Parathyroid adenoma (tissue), 2 donors: ENCODE measurements around the gene B3GNT7.
"Not testable (repeated sequence)": the region's sequence is repeated elsewhere in the genome, so short reads cannot be mapped to it uniquely, and the experiment has no call there.

Experiments used
- H2AFZ ChIP-seq: fragments of 300-600 bp; sonication (generic); one replicate; pipeline ENCODE4 v1.7.0; 2017; ENCODE audit warnings: antibody characterized with exemption, mild to moderate bottlenecking
- H3K27ac ChIP-seq: fragments of 300-600 bp; sonication (generic); one replicate; pipeline ENCODE4 v1.7.0; 2017
- H3K27me3 ChIP-seq: fragments of 300-600 bp; sonication (generic); one replicate; pipeline ENCODE4 v1.7.0; 2017; ENCODE audit warnings: low read length; ENCODE audit not compliant: control insufficient read depth, insufficient read depth
- H3K36me3 ChIP-seq: fragments of 300-600 bp; sonication (generic); one replicate; pipeline ENCODE4 v1.7.0; 2017; ENCODE audit warnings: low read length; ENCODE audit not compliant: control insufficient read depth, insufficient read depth
- H3K4me1 ChIP-seq: fragments of 300-600 bp; sonication (generic); one replicate; pipeline ENCODE4 v1.7.0; 2017; ENCODE audit warnings: control low read depth
- H3K4me2 ChIP-seq: fragments of 300-600 bp; sonication (generic); one replicate; pipeline ENCODE4 v1.7.0; 2017; ENCODE audit warnings: low read length
- H3K4me3 ChIP-seq: fragments of 300-600 bp; sonication (generic); one replicate; pipeline ENCODE4 v1.7.0; 2017; ENCODE audit warnings: low read depth, low read length
- H3K79me2 ChIP-seq: fragments of 300-600 bp; sonication (generic); one replicate; pipeline ENCODE4 v1.7.0; 2017; ENCODE audit warnings: control low read depth
- H3K9ac ChIP-seq: fragments of 300-600 bp; sonication (generic); one replicate; pipeline ENCODE4 v1.7.0; 2017; ENCODE audit warnings: mild to moderate bottlenecking
- H3K9me3 ChIP-seq: fragments of 300-600 bp; sonication (generic); one replicate; pipeline ENCODE4 v1.7.0; 2017; ENCODE audit warnings: low read length; ENCODE audit not compliant: control insufficient read depth
- TF ChIP-seq, protein P1 (sequence below): fragments of 300-600 bp; sonication (generic); IDR thresholded peaks from one replicate; pipeline ENCODE4 v1.7.0; 2017; ENCODE audit warnings: antibody characterized with exemption, mild to moderate bottlenecking
- donor health status: primary hyperparathyroidism.

B3GNT7 gene

DNA sequence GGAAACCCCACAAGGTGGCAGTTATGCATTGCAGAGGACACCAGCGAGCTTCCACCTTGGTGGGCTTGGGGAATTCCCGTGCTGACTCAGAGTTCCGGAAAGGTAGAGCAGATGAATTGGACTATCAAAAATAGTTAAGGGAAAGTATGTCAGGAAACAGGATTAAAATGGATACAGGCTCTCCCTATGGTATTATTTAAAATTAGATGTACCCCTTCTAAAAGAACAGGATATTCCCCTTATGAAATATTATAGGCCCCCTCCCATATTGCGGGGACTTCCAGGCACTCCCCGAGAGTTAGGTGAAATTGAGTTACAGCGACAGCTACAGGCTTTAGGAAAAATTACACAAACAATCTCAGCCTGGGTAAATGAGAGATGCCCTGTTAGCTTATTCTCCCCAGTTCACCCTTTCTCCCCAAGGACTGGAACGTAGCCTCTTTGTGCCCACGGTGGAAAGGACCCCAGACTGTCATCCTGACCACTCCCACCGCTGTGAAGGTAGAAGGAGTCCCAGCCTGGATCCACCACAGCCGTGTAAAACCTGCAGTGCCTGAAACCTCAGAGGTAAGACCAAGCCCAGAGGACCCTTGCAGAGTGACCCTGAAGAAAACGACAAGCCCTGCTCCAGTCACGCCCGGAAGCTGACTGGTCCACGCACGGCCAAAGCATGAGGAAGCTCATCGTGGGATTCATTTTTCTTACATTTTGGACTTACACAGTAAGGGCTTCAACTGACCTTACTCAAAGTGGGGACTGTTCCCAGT is 10.3 kb downstream of the B3GNT7 start:
- peak overlapping the region; percentile 56 for H2AFZ ChIP-seq
- H3K4me2 ChIP-seq, H3K27me3 ChIP-seq, H3K27ac ChIP-seq, H3K4me3 ChIP-seq, H3K9me3 ChIP-seq, H3K36me3 ChIP-seq, H3K4me1 ChIP-seq, H3K9ac ChIP-seq, H3K79me2 ChIP-seq: not testable (repeated sequence)
- TF ChIP-seq, protein P1, sequence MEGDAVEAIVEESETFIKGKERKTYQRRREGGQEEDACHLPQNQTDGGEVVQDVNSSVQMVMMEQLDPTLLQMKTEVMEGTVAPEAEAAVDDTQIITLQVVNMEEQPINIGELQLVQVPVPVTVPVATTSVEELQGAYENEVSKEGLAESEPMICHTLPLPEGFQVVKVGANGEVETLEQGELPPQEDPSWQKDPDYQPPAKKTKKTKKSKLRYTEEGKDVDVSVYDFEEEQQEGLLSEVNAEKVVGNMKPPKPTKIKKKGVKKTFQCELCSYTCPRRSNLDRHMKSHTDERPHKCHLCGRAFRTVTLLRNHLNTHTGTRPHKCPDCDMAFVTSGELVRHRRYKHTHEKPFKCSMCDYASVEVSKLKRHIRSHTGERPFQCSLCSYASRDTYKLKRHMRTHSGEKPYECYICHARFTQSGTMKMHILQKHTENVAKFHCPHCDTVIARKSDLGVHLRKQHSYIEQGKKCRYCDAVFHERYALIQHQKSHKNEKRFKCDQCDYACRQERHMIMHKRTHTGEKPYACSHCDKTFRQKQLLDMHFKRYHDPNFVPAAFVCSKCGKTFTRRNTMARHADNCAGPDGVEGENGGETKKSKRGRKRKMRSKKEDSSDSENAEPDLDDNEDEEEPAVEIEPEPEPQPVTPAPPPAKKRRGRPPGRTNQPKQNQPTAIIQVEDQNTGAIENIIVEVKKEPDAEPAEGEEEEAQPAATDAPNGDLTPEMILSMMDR = peak; percentile 58

DNA sequence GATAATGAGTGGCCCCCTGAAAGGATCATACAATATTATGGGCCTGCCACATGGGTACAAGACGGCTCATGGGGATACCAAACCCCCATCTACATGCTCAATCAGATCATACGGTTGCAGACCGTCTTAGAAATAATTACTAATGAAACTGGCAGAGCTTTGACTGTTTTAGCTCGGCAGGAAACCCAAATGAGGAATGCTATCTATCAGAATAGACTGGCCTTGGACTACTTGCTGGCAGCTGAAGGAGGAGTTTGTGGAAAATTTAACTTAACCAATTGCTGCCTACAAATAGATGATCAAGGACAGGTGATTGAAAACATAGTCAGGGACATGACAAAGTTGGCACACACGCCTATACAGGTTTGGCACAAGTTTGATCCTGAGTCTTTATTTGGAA is 12.2 kb downstream of the B3GNT7 start:
- H3K27ac ChIP-seq, H3K4me1 ChIP-seq, H3K4me2 ChIP-seq, H3K9ac ChIP-seq, H3K4me3 ChIP-seq, H3K9me3 ChIP-seq, H2AFZ ChIP-seq, H3K36me3 ChIP-seq, H3K27me3 ChIP-seq, H3K79me2 ChIP-seq: not testable (repeated sequence)

DNA sequence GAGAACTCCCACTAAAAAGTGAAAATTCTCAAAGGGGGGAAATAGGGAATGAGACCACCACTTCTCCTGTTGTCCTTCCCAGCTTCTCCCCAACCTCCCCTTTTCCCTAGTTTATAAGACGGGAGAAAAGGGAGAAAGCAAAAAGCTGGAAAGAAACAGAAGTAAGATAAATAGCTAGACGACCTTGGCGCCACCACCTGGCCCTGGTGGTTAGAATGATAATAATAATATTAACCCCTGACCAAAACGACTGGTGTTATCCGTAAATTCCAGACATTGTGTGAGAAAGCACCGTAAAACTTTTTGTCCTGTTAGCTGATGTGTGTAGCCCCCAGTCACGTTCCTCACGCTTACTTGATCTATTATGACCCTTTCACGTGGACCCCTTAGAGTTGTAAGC is 12.8 kb downstream of the B3GNT7 start:
- H3K27me3 ChIP-seq, H3K4me3 ChIP-seq, H3K4me1 ChIP-seq, H3K9me3 ChIP-seq, H3K36me3 ChIP-seq, H3K27ac ChIP-seq, H3K79me2 ChIP-seq, H2AFZ ChIP-seq, H3K9ac ChIP-seq, H3K4me2 ChIP-seq: not testable (repeated sequence)

DNA sequence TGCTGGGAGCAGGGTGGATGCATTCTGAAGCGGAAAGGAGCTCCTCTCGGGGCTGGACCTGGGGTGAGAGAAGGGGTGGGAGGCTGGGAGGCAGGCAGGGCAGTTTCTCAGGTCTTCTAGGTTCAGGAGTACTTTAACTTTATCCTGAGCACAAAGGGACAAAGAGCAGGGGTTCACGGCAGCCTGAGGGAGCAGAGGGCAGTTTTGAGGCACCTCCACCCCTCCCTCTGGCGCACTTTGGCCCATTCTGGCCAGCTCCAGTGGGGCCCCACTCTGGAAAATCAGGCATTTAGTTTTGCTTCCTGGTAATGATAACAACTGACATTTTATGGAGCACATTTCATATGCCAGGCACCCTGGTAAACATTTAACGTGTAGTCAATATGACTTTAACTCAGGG is 14.3 kb downstream of the B3GNT7 start:
- TF ChIP-seq, protein P1 = no peak
- Histone ChIP-seq H3K9me3 (no peaks in the 10 kb centered on the region), H3K36me3 (no peaks in the 10 kb centered on the region), H2AFZ (no peak overlapping the region), H3K79me2 (no peaks in the 10 kb centered on the region), H3K9ac (no peak overlapping the region), H3K4me2 (no peak overlapping the region), H3K4me3 (no peak overlapping the region), H3K27me3 (no peaks in the 10 kb centered on the region), H3K4me1 (no peaks in the 10 kb centered on the region), H3K27ac (no peak overlapping the region)

DNA sequence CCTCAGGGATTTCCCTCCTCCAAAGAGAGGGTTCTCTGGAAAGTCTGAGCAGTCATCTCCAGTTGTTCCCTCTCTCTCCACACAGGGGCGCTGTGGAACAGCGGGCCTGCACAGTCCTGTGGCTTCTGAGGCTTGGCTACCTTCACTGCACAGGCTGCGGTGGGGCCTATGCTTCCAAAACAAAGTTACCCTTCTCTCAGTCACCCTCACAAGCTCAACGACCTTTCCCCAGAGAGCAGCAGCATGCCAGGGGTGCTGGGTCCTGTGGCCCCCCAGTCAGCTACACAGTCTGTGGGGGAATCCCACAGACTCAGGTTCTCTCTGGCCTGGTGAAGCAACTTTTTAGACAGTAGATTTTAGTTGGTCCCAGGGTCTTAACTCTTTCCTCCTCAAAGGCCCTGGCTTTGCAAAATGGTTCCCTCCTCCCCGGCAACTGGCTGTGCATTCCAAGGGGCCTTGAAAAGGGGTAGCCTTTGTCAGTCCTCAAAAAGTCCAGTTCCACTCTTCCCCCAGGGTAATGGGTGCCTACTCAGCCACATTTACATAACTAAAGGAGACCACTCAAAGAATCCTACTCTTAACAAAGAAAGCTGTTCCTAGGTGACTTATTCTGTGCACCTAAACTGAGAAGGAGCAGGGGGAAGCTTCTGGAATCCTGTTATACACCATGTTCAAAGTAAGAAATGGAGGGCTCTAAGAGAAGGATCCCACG is 14.9 kb downstream of the B3GNT7 start:
- Histone ChIP-seq H3K9ac (no peak overlapping the region), H2AFZ (no peak overlapping the region), H3K27me3 (no peaks in the 10 kb centered on the region), H3K4me2 (no peak overlapping the region), H3K36me3 (no peaks in the 10 kb centered on the region), H3K4me3 (no peak overlapping the region), H3K79me2 (no peaks in the 10 kb centered on the region), H3K27ac (no peak overlapping the region), H3K4me1 (no peaks in the 10 kb centered on the region), H3K9me3 (no peaks in the 10 kb centered on the region)
- TF ChIP-seq, protein P1 = no peak
